Endothelial cell (in vitro differentiated cells): ENCODE results near the gene C1QC. TPM values are rescaled to one million over a fixed set of nuclear protein-coding genes. Genes with fewer than 3 reads are reported as not detected.

Experiments used
- DNase-seq: peaks from one replicate; pipeline ENCODE4 v3.0.0; 2021; ENCODE audit warnings: low spot score
- H3K27ac Mint-ChIP-seq: one replicate; pipeline ENCODE4 v1.8.0; 2021; ENCODE audit warnings: mixed read lengths, inconsistent platforms; ENCODE audit not compliant: unreplicated experiment
- H3K27me3 Mint-ChIP-seq: one replicate; pipeline ENCODE4 v1.8.0; 2021; ENCODE audit warnings: mild to moderate bottlenecking, moderate library complexity, mixed read lengths, inconsistent platforms; ENCODE audit not compliant: unreplicated experiment
- H3K36me3 Mint-ChIP-seq: one replicate; pipeline ENCODE4 v1.8.0; 2021; ENCODE audit warnings: mild to moderate bottlenecking, low read depth, mixed read lengths, inconsistent platforms; ENCODE audit not compliant: unreplicated experiment
- H3K4me1 Mint-ChIP-seq: one replicate; pipeline ENCODE4 v1.8.0; 2021; ENCODE audit warnings: mild to moderate bottlenecking, mixed read lengths, inconsistent platforms; ENCODE audit not compliant: unreplicated experiment
- H3K4me3 Mint-ChIP-seq: one replicate; pipeline ENCODE4 v1.8.0; 2021; ENCODE audit warnings: mild to moderate bottlenecking, mixed read lengths, inconsistent platforms; ENCODE audit not compliant: unreplicated experiment
- H3K9me3 Mint-ChIP-seq: one replicate; pipeline ENCODE4 v1.8.0; 2021; ENCODE audit warnings: mixed read lengths, inconsistent platforms; ENCODE audit not compliant: unreplicated experiment
- total RNA-seq: library from RNA; stranded (reverse); fragmentation: NEBNext Ultra II Directional; extraction: Animal tissue kit (Norgen Biotek cat#: 25700); gene quantifications from one replicate; pipeline ENCODE4 v1.2.1, GENCODE V29; 2021; ENCODE audit not compliant: unreplicated experiment
- TF ChIP-seq, protein P1 (sequence below): fragments of 200-600 bp; sonication (generic); IDR thresholded peaks from one replicate; pipeline ENCODE4 v1.5.0; 2021; ENCODE audit warnings: antibody characterized with exemption; ENCODE audit not compliant: unreplicated experiment

The C1QC gene
- total RNA-seq, 1 donor from 2014 or later: not detected

DNA sequence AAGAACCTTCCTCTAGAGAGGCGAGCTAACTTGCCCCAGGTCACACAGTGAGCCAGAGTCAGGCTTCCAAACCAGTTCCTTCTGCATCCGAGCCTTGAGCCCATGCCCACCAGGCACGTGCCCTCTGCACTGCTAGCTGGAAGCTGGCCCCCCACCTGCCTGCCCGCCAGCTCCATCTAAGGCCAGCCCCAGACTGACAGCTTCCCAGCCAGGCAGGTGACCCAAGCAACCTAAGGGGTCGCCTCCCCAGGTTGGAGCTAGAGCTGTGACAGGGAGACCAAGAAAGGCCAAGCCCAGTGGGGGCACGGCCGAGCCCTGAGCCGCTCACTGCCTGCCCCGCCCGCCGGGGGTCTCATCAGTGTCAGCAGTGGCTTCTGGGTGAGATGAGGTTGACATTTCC, 26.9 kb upstream of the C1QC start:
- no peak for DNase-seq
- Mint-ChIP-seq H3K36me3 (no peaks in the 10 kb centered on the region), H3K4me3 (no peak overlapping the region), H3K27ac (no peak overlapping the region), H3K4me1 (no peaks in the 10 kb centered on the region), H3K27me3 (peaks cover 4% of the 10 kb centered on the region), H3K9me3 (no peaks in the 10 kb centered on the region)
- TF ChIP-seq, protein P1, sequence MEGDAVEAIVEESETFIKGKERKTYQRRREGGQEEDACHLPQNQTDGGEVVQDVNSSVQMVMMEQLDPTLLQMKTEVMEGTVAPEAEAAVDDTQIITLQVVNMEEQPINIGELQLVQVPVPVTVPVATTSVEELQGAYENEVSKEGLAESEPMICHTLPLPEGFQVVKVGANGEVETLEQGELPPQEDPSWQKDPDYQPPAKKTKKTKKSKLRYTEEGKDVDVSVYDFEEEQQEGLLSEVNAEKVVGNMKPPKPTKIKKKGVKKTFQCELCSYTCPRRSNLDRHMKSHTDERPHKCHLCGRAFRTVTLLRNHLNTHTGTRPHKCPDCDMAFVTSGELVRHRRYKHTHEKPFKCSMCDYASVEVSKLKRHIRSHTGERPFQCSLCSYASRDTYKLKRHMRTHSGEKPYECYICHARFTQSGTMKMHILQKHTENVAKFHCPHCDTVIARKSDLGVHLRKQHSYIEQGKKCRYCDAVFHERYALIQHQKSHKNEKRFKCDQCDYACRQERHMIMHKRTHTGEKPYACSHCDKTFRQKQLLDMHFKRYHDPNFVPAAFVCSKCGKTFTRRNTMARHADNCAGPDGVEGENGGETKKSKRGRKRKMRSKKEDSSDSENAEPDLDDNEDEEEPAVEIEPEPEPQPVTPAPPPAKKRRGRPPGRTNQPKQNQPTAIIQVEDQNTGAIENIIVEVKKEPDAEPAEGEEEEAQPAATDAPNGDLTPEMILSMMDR: no peak

DNA sequence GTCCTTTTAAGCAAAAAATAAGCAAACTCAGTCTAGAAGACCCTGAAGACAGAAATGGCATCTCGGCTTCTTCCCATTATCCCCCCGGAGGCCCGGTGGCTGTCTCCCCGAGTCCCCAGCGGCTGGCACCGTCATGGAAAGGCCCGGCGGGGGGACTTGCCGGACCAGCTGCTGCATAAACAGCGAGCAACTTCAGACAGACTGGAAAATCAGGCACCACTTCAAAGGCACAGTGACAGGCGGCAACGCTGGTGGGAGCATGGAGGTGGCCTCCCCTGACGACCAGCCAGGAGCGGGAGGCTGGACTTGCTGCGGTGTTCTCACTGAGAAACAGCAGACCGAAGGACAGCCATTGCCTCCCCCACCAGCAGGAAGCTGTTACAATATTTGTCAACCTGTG, 25.4 kb upstream of the C1QC start:
- H3K27me3 Mint-ChIP-seq: peaks cover 4% of the 10 kb centered on the region
- no peaks in the 10 kb centered on the region for H3K4me1 Mint-ChIP-seq
- no peak for DNase-seq
- no peak overlapping the region for H3K4me3 Mint-ChIP-seq
- no peaks in the 10 kb centered on the region for H3K9me3 Mint-ChIP-seq
- no peak overlapping the region for H3K27ac Mint-ChIP-seq
- no peaks in the 10 kb centered on the region for H3K36me3 Mint-ChIP-seq
- TF ChIP-seq, protein P1: no peak

DNA sequence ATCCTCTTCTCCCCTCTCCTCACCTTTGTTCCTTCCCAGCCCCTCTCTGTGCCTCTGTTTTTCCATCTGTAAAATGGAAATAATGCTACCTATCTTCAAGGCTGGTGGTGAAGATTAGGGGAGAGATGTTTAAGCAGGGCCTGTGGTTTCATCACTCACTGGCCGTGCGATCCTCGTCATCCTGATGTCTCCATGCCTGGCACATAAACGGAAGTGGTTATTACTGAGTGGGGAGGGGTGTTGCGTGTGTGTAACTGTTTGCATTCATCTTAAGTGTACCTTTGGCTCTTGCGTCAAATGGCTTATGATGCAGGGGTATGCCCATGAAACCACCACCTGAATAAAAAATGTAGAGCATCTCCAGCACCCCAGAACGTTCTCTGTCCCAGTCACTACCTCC, 24.2 kb upstream of the C1QC start:
- DNase-seq: no peak
- H3K9me3 Mint-ChIP-seq: no peaks in the 10 kb centered on the region
- no peaks in the 10 kb centered on the region for H3K4me1 Mint-ChIP-seq
- H3K36me3 Mint-ChIP-seq: no peaks in the 10 kb centered on the region
- H3K27ac Mint-ChIP-seq: no peak overlapping the region
- H3K27me3 Mint-ChIP-seq: peaks cover 4% of the 10 kb centered on the region
- TF ChIP-seq, protein P1: no peak
- no peak overlapping the region for H3K4me3 Mint-ChIP-seq

DNA sequence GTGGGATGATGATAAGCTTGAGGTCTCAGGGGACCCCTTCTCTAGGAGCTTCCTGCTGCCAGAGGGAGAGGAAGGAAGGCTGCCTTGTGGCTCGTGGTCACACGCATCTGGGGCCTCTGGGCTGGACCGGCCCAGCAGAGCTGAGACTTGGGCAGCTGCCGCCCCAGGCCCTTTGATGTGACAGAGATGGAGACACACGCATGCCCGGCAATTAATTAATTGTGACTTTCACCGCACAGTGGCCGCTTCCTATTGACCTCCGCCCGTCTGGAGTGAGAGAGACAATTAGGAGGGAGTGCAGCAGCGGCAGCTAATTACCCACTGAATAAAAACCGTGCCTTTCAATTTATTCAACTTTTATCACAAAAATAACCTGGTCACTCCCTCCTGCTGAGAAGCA, 23.6 kb upstream of the C1QC start:
- no peaks in the 10 kb centered on the region for H3K36me3 Mint-ChIP-seq
- H3K4me3 Mint-ChIP-seq: no peak overlapping the region
- no peak overlapping the region for H3K27ac Mint-ChIP-seq
- peaks cover 2% of the 10 kb centered on the region for H3K27me3 Mint-ChIP-seq
- DNase-seq: no peak
- TF ChIP-seq, protein P1: no peak
- H3K9me3 Mint-ChIP-seq: no peaks in the 10 kb centered on the region
- no peaks in the 10 kb centered on the region for H3K4me1 Mint-ChIP-seq

DNA sequence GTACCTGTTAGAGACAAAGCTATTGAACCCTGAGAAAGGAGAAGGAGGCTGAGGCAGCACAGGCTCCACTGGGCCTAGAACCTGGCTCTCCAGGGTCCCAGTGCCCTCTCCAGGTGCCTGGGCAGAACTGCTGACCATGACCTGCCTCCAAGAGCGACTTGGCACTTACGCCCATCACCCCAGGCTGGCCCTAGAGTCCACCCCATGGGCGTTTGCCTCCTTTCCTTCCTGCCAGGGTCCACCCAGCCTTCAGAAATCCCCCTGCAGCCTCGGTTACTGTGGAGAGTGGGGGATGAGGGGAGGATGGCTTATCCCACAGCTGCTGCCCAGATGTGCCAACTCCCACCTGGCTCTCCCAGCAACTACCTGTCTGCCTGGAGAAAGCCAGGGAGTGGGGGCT, 21.7 kb upstream of the C1QC start:
- H3K27ac Mint-ChIP-seq: no peak overlapping the region
- TF ChIP-seq, protein P1: no peak
- DNase-seq: no peak
- H3K9me3 Mint-ChIP-seq: no peaks in the 10 kb centered on the region
- H3K4me1 Mint-ChIP-seq: no peaks in the 10 kb centered on the region
- no peak overlapping the region for H3K4me3 Mint-ChIP-seq
- H3K36me3 Mint-ChIP-seq: no peaks in the 10 kb centered on the region
- H3K27me3 Mint-ChIP-seq: no peaks in the 10 kb centered on the region
